Upper lobe of left lung (tissue), 6 donors: ENCODE data around the gene BBS9. TPM values are rescaled to one million over a fixed set of nuclear protein-coding genes. Genes with fewer than 3 reads are reported as not detected.

Source experiments
- ATAC-seq, 2 donors: fragments of 200-7000 bp; cut with Tn5 transposase; one replicate each; pipeline ENCODE4 v1.9.1; 2022; ENCODE audit warnings: mild to moderate bottlenecking in 2 of 2, moderate library complexity in 2 of 2; ENCODE audit not compliant: low FRiP score in 2 of 2
- DNase-seq, 2 donors: peaks; one replicate each; pipeline ENCODE4 v3.0.0-alpha.2; 2019 to 2020
- H3K27ac ChIP-seq, 4 donors: fragments of 200-600 bp; sonication (generic); one replicate each; pipeline ENCODE4 v1.5.1; 2016 to 2019
- H3K27me3 ChIP-seq, 4 donors: fragments of 200-600 bp; sonication (generic); one replicate each; pipeline ENCODE4 v1.5.1; 2017 to 2019
- H3K36me3 ChIP-seq, 4 donors: fragments of 200-600 bp; sonication (generic); one replicate each; pipeline ENCODE4 v1.5.1; 2016 to 2019
- H3K4me1 ChIP-seq, 4 donors: fragments of 200-600 bp; sonication (generic); one replicate each; pipeline ENCODE4 v1.5.1; 2018 to 2019
- H3K4me3 ChIP-seq, 4 donors: fragments of 200-600 bp; sonication (generic); one replicate each; pipeline ENCODE4 v1.5.1; 2017 to 2019; ENCODE audit warnings: mild to moderate bottlenecking in 2 of 4, moderate library complexity in 1 of 4
- H3K9me3 ChIP-seq, 4 donors: fragments of 200-600 bp; sonication (generic); one replicate each; pipeline ENCODE4 v1.5.1; 2018 to 2019
- CTCF ChIP-seq, 6 experiments: fragments of 450-650 bp in 4 of 6; fragments of 200-600 bp in 2 of 6; sonication (generic) in 2 of 6; IDR thresholded peaks; one replicate each; pipeline ENCODE4 v1.5.1; 2016 to 2019; ENCODE audit warnings: antibody characterized with exemption in 6 of 6
- EP300 ChIP-seq, 4 donors: sonication (generic); formaldehyde crosslinking; IDR thresholded peaks; one replicate each; pipeline ENCODE4 v1.5.1; 2017; ENCODE audit warnings: antibody characterized with exemption in 4 of 4, control low read depth in 2 of 4
- POLR2A ChIP-seq, 4 donors: fragments of 450-650 bp; IDR thresholded peaks; one replicate each; pipeline ENCODE4 v1.5.1; 2016 to 2017; ENCODE audit warnings: antibody characterized with exemption in 4 of 4, mild to moderate bottlenecking in 2 of 4
- POLR2AphosphoS5 ChIP-seq, 2 donors: sonication (generic); formaldehyde crosslinking; IDR thresholded peaks; one replicate each; pipeline ENCODE4 v1.5.1; 2017; ENCODE audit warnings: antibody characterized with exemption in 2 of 2
- WGBS, 2 donors: methylation state at CpG; one replicate each; pipeline ENCODE4 v1.1.5; 2017 to 2018; 5-methylcytosine and 5-hydroxymethylcytosine counted together
- total RNA-seq, 6 donors: library from RNA; depleted of rRNA in 4 of 6; stranded (reverse); fragments of >200 nt in 4 of 6; gene quantifications; one replicate each; pipeline versions ENCODE4 v1.1.0 to v1.2.1, GENCODE V29; 2016 to 2021
- donor health status: DM: no; HTN: no; CAD: no; lungs with moderate emphysema.
- donor health status: DM: no; HTN: yes; CAD: no; lungs with severe emphysema.

The BBS9 gene
- total RNA-seq, 6 donors from 2014 or later = 14.5 to 72.3 (median 20.6) TPM

GRCh38 chr7:33534833-33535232, 405.5 kb downstream of the BBS9 start:
- Histone ChIP-seq H3K27ac (no peak overlapping the region), H3K9me3 (peaks cover 0 to 4% (median 2%) of the 10 kb centered on the region in 4 donors), H3K4me3 (no peak overlapping the region), H3K4me1 (no peaks in the 10 kb centered on the region), H3K27me3 (no peaks in the 10 kb centered on the region), H3K36me3 (no peaks in the 10 kb centered on the region)
- 45 to 65% methylated on average over 1 of the region's 1 CpG for WGBS, 2 donors
- TF ChIP-seq CTCF (IDR thresholded peaks at IDR 0.05) (no peak), POLR2A (IDR thresholded peaks at IDR 0.05) (no peak), POLR2AphosphoS5 (IDR thresholded peaks at IDR 0.05) (no peak)
- no peak for ATAC-seq
- no peak for DNase-seq

- no peak for DNase-seq
- Histone ChIP-seq H3K36me3 (no peaks in the 10 kb centered on the region), H3K9me3 (peaks cover 0 to 4% (median 2%) of the 10 kb centered on the region in 4 donors), H3K27ac (no peak overlapping the region), H3K4me1 (no peaks in the 10 kb centered on the region), H3K4me3 (no peak overlapping the region), H3K27me3 (no peaks in the 10 kb centered on the region)
- TF ChIP-seq CTCF (IDR thresholded peaks at IDR 0.05) (no peak), EP300 (IDR thresholded peaks at IDR 0.05) (no peak), POLR2AphosphoS5 (IDR thresholded peaks at IDR 0.05) (no peak), POLR2A (IDR thresholded peaks at IDR 0.05) (no peak)
- WGBS, 2 donors = 79% methylated on average over 7 of the region's 7 CpGs
- no peak for ATAC-seq
Observed at GRCh38 chr7:33535989-33536388, 406.6 kb downstream of the BBS9 start.

GRCh38 chr7:33536398-33537103, 407.2 kb downstream of the BBS9 start:
- Histone ChIP-seq H3K27me3 (no peaks in the 10 kb centered on the region), H3K27ac (no peak overlapping the region), H3K9me3 (peaks cover 0 to 4% (median 2%) of the 10 kb centered on the region in 4 donors), H3K36me3 (no peaks in the 10 kb centered on the region), H3K4me3 (no peak overlapping the region), H3K4me1 (no peaks in the 10 kb centered on the region)
- ATAC-seq = no peak
- TF ChIP-seq POLR2AphosphoS5 (IDR thresholded peaks at IDR 0.05) (no peak), POLR2A (IDR thresholded peaks at IDR 0.05) (no peak), CTCF (IDR thresholded peaks at IDR 0.05) (no peak), EP300 (IDR thresholded peaks at IDR 0.05) (no peak)
- 54 to 72% methylated on average over 3 to 4 of the region's 4 CpGs for WGBS, 2 donors
- no peak for DNase-seq

- no peaks in the 10 kb centered on the region for H3K4me1 ChIP-seq
- H3K36me3 ChIP-seq = no peaks in the 10 kb centered on the region
- TF ChIP-seq POLR2A (IDR thresholded peaks at IDR 0.05) = no peak
- no peak for TF ChIP-seq EP300 (IDR thresholded peaks at IDR 0.05)
- no peak for TF ChIP-seq CTCF (IDR thresholded peaks at IDR 0.05)
- TF ChIP-seq POLR2AphosphoS5 (IDR thresholded peaks at IDR 0.05) = no peak
- no peak overlapping the region for H3K27ac ChIP-seq
- DNase-seq (no peak), ATAC-seq (no peak)
- peaks cover 0 to 4% (median 2%) of the 10 kb centered on the region in 4 donors for H3K9me3 ChIP-seq
- H3K27me3 ChIP-seq = no peaks in the 10 kb centered on the region
- 92 to 93% methylated on average over 3 of the region's 3 CpGs for WGBS, 2 donors
- no peak overlapping the region for H3K4me3 ChIP-seq
Observed at GRCh38 chr7:33537104-33537477, 407.7 kb downstream of the BBS9 start.

- H3K27ac ChIP-seq = no peak overlapping the region
- no peak for DNase-seq
- no peaks in the 10 kb centered on the region for H3K27me3 ChIP-seq
- H3K4me3 ChIP-seq = no peak overlapping the region
- no peaks in the 10 kb centered on the region for H3K36me3 ChIP-seq
- no peak for ATAC-seq
- WGBS, 2 donors = 84 to 95% methylated on average over 2 of the region's 2 CpGs
- H3K9me3 ChIP-seq = peaks cover 0 to 4% (median 2%) of the 10 kb centered on the region in 4 donors
- no peaks in the 10 kb centered on the region for H3K4me1 ChIP-seq
- no peak for TF ChIP-seq EP300 (IDR thresholded peaks at IDR 0.05)
- TF ChIP-seq CTCF (IDR thresholded peaks at IDR 0.05) = no peak
- no peak for TF ChIP-seq POLR2A (IDR thresholded peaks at IDR 0.05)
- no peak for TF ChIP-seq POLR2AphosphoS5 (IDR thresholded peaks at IDR 0.05)
Observed at GRCh38 chr7:33539198-33539597, 409.8 kb downstream of the BBS9 start.
